Panc1 (cell line): ENCODE measurements around the gene ADARB1. TPM values are rescaled to one million over a fixed set of nuclear protein-coding genes. Genes with fewer than 3 reads are reported as not detected.

Experiments used
- ATAC-seq: fragments of 200-7000 bp; cut with Tn5 transposase; 2 replicates; pipeline ENCODE4 v1.9.1; 2020; ENCODE audit warnings: mild to moderate bottlenecking, moderate library complexity
- BruUV-seq: library from RNA; stranded (reverse); fragments of 400-500 nt; replicated peaks from 2 replicates; lab custom pipeline; 2021; lab: Mats Ljungman, UMichigan
- CTCF ChIA-PET: fragments of 300-600 bp; sonication (Branson Sonifier 250); formaldehyde crosslinking; loops from one replicate; lab custom pipeline; 2022; ENCODE audit warnings: antibody characterized with exemption; lab: Charles Lee
- POLR2A ChIA-PET: fragments of 300-600 bp; sonication (Branson Sonifier 250); formaldehyde crosslinking; loops from one replicate; lab custom pipeline; 2022; ENCODE audit warnings: antibody characterized with exemption; lab: Charles Lee
- DNase-seq: peaks from one replicate; pipeline ENCODE4 v3.0.0-alpha.2; 2010; ENCODE audit warnings: low read depth, low spot score
- H3K27ac ChIP-seq: 2 replicates; pipeline ENCODE4 v1.5.1; 2011; ENCODE audit warnings: mild to moderate bottlenecking, low read length, inconsistent platforms
- H3K27me3 ChIP-seq: fragments of 200-500 bp; sonication (Bioruptor generic); 2 replicates; pipeline ENCODE4 v1.6.0; 2014; ENCODE audit warnings: low read length, inconsistent platforms; ENCODE audit not compliant: control insufficient read depth, insufficient read depth
- H3K36me3 ChIP-seq: fragments of 200-500 bp; sonication (Bioruptor generic); 2 replicates; pipeline ENCODE4 v1.5.1; 2014; ENCODE audit warnings: inconsistent platforms, mild to moderate bottlenecking, low read length, moderate library complexity; ENCODE audit not compliant: control insufficient read depth, insufficient read depth
- H3K4me1 ChIP-seq: 2 replicates; pipeline ENCODE4 v1.5.1; 2011; ENCODE audit warnings: inconsistent platforms, mild to moderate bottlenecking, low read length, moderate library complexity; ENCODE audit not compliant: control insufficient read depth, insufficient read depth
- H3K4me3 ChIP-seq, 2 experiments: 2 replicates each; pipeline ENCODE4 v1.5.1; 2011 to 2012; ENCODE audit warnings: low read depth in 2 of 2, low read length in 2 of 2, mild to moderate bottlenecking in 2 of 2, inconsistent platforms in 1 of 2, moderate library complexity in 1 of 2
- H3K9me3 ChIP-seq: fragments of 200-500 bp; sonication (Bioruptor generic); 2 replicates; pipeline ENCODE4 v1.5.1; 2014; ENCODE audit warnings: low read depth, mild to moderate bottlenecking, inconsistent platforms, low read length, moderate library complexity; ENCODE audit not compliant: control insufficient read depth, insufficient read depth
- CTCF ChIP-seq: fragments of 450-650 bp; IDR thresholded peaks from 2 replicates; pipeline ENCODE4 v1.5.1; 2017; ENCODE audit warnings: mild to moderate bottlenecking
- POLR2AphosphoS5 ChIP-seq: IDR thresholded peaks from 2 replicates; pipeline ENCODE4 v1.6.1; 2012; ENCODE audit warnings: mild to moderate bottlenecking, low read depth, low read length, moderate library complexity
- SIN3A ChIP-seq: IDR thresholded peaks from 2 replicates; pipeline ENCODE4 v1.6.1; 2012; ENCODE audit warnings: low read depth, mild to moderate bottlenecking, low read length, moderate library complexity, borderline replicate concordance; ENCODE audit not compliant: insufficient read depth
- TCF7L2 ChIP-seq: IDR thresholded peaks from 2 replicates; pipeline ENCODE4 v1.6.1; 2011; ENCODE audit warnings: mild to moderate bottlenecking, low read depth, low read length, inconsistent platforms
- in situ Hi-C: cut with HindIII; loops from 2 replicates; pipeline ENCODE4 v1.10.0; 2016; ENCODE audit warnings: low sequenced_read_pairs, low pct_unique_long_range_greater_than_20kb
- intact Hi-C: fragments of 100-400 bp; cut with micrococcal nuclease; formaldehyde crosslinking; loops from one replicate; pipeline ENCODE4 v1.10.0; 2022; ENCODE audit not compliant: unreplicated experiment
- total RNA-seq: library from RNA; stranded (reverse); gene quantifications from one replicate; pipeline ENCODE4 v1.2.1, GENCODE V29; 2021; ENCODE audit not compliant: unreplicated experiment
- TF ChIP-seq, protein P1 (sequence below), 2 experiments: IDR thresholded peaks; 2 replicates each; pipeline ENCODE4 v1.6.1; 2011 to 2012; ENCODE audit warnings: low read depth in 2 of 2, control low read depth in 1 of 2, low read length in 1 of 2, mild to moderate bottlenecking in 1 of 2, moderate library complexity in 1 of 2; ENCODE audit not compliant: insufficient read depth in 1 of 2

Gene ADARB1
- total RNA-seq, 1 experiment from 2014 or later = 15.0 TPM

DNA sequence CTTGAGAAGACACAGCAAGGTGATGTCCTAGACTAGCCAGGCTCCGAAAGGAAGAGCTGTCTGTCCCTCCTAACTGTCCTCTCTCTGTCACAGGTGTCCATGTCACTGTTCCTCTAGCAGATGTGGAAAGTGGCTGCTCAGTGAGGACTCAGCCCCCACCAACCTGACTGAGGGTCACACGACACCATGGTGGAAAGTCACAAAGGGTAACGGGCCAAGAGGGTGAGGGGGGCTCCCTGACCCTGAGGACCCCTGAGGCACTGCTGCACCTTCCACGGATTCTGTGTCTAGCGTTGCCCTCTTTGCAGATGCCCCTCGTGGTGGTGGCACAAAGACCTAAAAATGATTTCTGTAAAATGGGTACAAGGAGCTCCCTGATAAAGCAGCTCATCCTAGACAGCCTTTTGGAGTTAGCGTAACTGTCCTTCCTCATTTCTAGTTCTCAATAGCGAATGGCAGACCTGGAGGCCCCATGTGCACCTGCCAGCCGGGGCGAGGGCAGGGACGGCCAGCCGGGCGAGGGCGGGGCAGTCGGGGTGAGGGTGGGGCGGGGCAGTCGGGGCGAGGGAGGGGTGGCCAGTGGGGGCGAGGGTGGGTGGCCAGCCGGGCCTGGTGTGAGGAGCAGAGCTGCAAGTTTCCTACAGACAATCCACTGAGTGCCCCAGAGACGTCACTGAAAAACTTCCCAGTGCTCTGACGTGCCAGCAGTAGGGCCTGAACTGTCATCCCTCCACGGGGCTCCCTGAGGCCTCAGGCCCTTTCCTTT, 189.9 kb downstream of the ADARB1 start:
- Histone ChIP-seq H3K27me3 (no peaks in the 10 kb centered on the region), H3K4me1 (no peaks in the 10 kb centered on the region), H3K36me3 (no peaks in the 10 kb centered on the region), H3K27ac (no peak overlapping the region), H3K9me3 (no peaks in the 10 kb centered on the region), H3K4me3 (no peak overlapping the region)
- in situ Hi-C loops (no loop called here), intact Hi-C loops (no loop called here)
- CTCF ChIA-PET = no interaction called here
- ATAC-seq (no peak), DNase-seq (no peak)
- no TSS peak for BruUV-seq
- TF ChIP-seq SIN3A = no peak
- POLR2A ChIA-PET = no interaction called here

- no peak overlapping the region for H3K4me3 ChIP-seq
- ATAC-seq = no peak
- no peaks in the 10 kb centered on the region for H3K27me3 ChIP-seq
- BruUV-seq = no TSS peak
- no peaks in the 10 kb centered on the region for H3K9me3 ChIP-seq
- no peak for DNase-seq
- H3K4me1 ChIP-seq = no peaks in the 10 kb centered on the region
- H3K36me3 ChIP-seq = no peaks in the 10 kb centered on the region
- in situ Hi-C loops = no loop called here
- CTCF ChIA-PET = no interaction called here
- no peak overlapping the region for H3K27ac ChIP-seq
- POLR2A ChIA-PET = no interaction called here
- TF ChIP-seq, protein P1, sequence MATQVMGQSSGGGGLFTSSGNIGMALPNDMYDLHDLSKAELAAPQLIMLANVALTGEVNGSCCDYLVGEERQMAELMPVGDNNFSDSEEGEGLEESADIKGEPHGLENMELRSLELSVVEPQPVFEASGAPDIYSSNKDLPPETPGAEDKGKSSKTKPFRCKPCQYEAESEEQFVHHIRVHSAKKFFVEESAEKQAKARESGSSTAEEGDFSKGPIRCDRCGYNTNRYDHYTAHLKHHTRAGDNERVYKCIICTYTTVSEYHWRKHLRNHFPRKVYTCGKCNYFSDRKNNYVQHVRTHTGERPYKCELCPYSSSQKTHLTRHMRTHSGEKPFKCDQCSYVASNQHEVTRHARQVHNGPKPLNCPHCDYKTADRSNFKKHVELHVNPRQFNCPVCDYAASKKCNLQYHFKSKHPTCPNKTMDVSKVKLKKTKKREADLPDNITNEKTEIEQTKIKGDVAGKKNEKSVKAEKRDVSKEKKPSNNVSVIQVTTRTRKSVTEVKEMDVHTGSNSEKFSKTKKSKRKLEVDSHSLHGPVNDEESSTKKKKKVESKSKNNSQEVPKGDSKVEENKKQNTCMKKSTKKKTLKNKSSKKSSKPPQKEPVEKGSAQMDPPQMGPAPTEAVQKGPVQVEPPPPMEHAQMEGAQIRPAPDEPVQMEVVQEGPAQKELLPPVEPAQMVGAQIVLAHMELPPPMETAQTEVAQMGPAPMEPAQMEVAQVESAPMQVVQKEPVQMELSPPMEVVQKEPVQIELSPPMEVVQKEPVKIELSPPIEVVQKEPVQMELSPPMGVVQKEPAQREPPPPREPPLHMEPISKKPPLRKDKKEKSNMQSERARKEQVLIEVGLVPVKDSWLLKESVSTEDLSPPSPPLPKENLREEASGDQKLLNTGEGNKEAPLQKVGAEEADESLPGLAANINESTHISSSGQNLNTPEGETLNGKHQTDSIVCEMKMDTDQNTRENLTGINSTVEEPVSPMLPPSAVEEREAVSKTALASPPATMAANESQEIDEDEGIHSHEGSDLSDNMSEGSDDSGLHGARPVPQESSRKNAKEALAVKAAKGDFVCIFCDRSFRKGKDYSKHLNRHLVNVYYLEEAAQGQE (IDR thresholded peaks at IDR 0.05; ENCODE audit: insufficient read depth in 1 of 2, low read depth in 2 of 2, low read length in 1 of 2) = no peak
- no peak for TF ChIP-seq POLR2AphosphoS5
- no peak for TF ChIP-seq CTCF
- no peak for TF ChIP-seq TCF7L2
- TF ChIP-seq SIN3A = no peak
- intact Hi-C loops = no loop called here
These were observed 190.6 kb downstream of the ADARB1 start for GRCh38 chr21:45264912-45265515.
